ENCODE measurements around the gene FAM120C.
A peak's percentile ranks its signal among the peaks of the same experiment; 100 is the strongest.

The FAM120C gene

GRCh38 chrX:54180403-54180802, 2.7 kb downstream of the FAM120C start:
- peak overlapping the region; percentile 11 to 32 for H3K4me3 ChIP-seq (replicated peaks in 1 of 2; ENCODE audit: low read depth in 2 of 2, low read length in 2 of 2)
- DNase-seq (ENCODE audit: low read depth in 2 of 2) = peak; percentile 20 to 53
- no peak for TF ChIP-seq CTCF (IDR thresholded peaks at IDR 0.05; ENCODE audit: low read depth, low read length)

DNA sequence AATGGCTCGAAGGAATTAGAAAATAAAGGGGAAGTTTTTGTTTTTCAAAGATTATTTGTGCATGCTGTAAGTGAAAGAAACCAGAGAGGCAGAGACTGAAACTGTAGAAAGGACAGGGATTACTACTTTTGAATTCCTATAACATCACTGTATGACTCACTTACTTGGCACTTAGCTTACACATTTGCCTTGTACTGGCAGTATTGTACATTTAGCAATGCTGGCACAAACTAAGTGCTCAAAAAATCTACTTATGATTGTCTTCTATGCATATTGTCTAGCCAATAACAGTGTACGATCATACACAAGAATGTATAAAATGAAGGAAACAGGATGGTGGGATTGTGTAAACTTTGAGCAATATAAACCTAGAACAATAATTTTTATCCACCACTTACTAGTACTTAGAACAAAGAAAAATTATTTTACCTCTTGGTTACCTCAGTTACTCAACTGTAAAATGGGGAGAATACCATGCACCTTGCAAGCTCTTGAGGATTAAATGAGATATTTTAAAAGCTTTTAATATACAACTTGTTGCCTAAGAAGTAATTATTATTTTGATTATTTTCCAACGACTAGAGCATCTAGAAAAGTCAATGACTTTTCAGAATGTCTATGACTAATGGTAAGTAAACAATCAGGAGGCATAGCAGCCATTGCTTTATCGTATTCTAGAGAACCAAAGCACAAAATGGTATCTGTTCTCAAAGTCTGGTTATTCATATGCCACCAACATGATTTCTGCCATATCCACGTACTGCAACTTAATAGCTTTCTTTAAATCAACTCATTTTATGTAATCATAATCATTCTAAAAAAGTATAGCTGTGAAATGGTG, 4.7 kb downstream of the FAM120C start:
- TF ChIP-seq CTCF (IDR thresholded peaks at IDR 0.05; ENCODE audit: low read depth, low read length) = no peak
- peak; percentile 80 to 83 for DNase-seq (ENCODE audit: low read depth in 2 of 2)
- no peak overlapping the region for H3K4me3 ChIP-seq (replicated peaks in 1 of 2; ENCODE audit: low read depth in 2 of 2, low read length in 2 of 2)

DNA sequence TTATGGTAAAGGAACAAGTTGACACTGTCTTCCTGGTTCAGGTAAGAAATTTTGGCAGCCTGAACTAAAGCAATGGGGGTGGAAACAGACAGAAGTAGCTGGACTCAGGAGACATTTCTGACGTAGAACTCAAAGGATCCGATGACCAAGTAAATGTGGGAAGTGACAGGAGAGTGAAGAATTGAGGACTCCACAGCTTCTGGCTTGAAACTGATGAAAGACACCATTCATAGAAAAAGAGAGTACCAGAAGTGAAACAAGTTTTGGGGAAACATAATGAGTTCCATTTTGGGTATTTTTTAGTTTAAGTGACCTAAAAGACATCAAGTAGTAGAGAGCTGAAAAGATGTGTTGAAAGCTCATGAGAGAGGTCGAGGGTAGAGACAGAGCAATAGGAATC, 5.7 kb downstream of the FAM120C start:
- TF ChIP-seq CTCF (IDR thresholded peaks at IDR 0.05; ENCODE audit: low read depth, low read length) = no peak
- H3K4me3 ChIP-seq (replicated peaks in 1 of 2; ENCODE audit: low read depth in 2 of 2, low read length in 2 of 2) = no peak overlapping the region

DNA sequence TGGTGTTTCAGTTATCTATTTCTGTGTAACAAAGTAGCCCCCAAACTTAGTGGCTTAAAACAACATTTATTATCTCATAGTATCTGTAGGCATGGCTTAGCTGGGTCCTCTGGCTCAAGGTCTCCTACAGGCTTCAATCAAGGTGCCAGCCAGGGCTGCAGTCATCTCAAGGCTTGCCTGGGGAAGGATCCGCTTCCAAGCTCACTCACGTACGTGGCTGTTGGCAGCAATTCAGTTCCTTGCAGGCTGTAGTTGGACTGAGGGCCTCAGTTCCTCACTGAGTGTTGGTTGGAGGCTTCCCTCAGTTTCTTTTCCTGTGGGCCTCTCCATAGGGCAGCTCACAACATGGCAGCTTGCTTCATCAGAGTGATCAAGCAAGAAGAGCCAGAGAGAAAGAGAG, 9.3 kb downstream of the FAM120C start:
- no peak for DNase-seq (ENCODE audit: low read depth in 2 of 2)
- no peak for TF ChIP-seq CTCF (IDR thresholded peaks at IDR 0.05; ENCODE audit: low read depth, low read length)
- no peak overlapping the region for H3K4me3 ChIP-seq (replicated peaks in 1 of 2; ENCODE audit: low read depth in 2 of 2, low read length in 2 of 2)

More for the DNA sequence above, 5.7 kb downstream of the FAM120C start:
- DNase-seq (ENCODE audit: low read depth in 2 of 2) = no peak

GRCh38 chrX:54172455-54172854, 10.6 kb downstream of the FAM120C start:
- no peak for DNase-seq (ENCODE audit: low read depth in 2 of 2)
- no peak for TF ChIP-seq CTCF (IDR thresholded peaks at IDR 0.05; ENCODE audit: low read depth, low read length)
- H3K4me3 ChIP-seq (replicated peaks in 1 of 2; ENCODE audit: low read depth in 2 of 2, low read length in 2 of 2) = no peak overlapping the region

DNA sequence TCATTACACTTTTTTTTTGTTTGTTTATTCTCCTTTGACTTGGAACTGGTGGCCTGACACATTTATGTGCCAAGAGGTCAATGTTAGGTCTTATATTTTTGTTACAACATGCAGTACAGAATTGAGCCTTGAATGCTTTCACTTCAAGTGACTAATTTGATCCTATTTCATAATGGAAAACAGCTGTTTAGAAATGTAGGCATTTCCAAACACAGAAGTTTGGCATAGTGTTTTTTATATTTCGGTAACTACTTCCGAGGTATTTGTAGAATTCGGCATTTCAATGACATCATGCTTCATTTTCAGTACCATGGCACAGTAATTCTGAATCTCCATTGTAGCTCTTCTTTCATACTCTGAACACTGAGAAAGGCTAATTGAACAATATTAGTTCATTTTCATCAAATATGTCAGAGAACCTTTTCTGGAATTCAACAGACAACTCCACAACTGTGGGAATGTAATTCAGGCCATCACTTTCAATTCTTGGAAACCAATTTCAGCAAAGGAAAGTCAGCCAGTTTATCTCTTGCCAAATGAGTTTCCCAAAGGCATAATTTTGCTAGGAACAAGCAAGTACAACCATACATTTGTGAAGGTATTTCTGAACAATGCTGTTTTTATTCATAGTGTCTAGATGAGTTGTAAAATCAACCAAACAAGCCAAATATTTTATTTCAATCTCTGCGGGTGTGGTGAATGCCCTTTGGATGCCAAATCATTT, 11.4 kb downstream of the FAM120C start:
- no peak overlapping the region for H3K4me3 ChIP-seq (replicated peaks in 1 of 2; ENCODE audit: low read depth in 2 of 2, low read length in 2 of 2)
- no peak for TF ChIP-seq CTCF (IDR thresholded peaks at IDR 0.05; ENCODE audit: low read depth, low read length)
- DNase-seq (ENCODE audit: low read depth in 2 of 2) = peak; percentile 63 to 69

Data from cardiac fibroblast (primary cell).